CD14-positive monocyte (primary cell): Measurements from ENCODE around the gene SLC24A3. TPM values are rescaled to one million over a fixed set of nuclear protein-coding genes. Genes with fewer than 3 reads are reported as not detected.
"Not testable (repeated sequence)": the region's sequence is repeated elsewhere in the genome, so short reads cannot be mapped to it uniquely, and the experiment has no call there.

ENCODE experiments used
- DNase-seq, 3 donors: peaks; one replicate each; pipeline ENCODE4 v3.0.0-alpha.2; 2011 to 2022
- H2AFZ ChIP-seq: 2 replicates; pipeline ENCODE4 v1.6.0; 2012; ENCODE audit warnings: mild to moderate bottlenecking, low read depth, low read length, inconsistent platforms; ENCODE audit not compliant: insufficient read depth, poor library complexity, severe bottlenecking
- H3K27ac ChIP-seq, 2 donors: 1 replicate in 1 of 2; 2 replicates in 1 of 2; pipeline ENCODE4 v1.5.1; 2012 to 2013; ENCODE audit warnings: low read length in 2 of 2, control low read depth in 1 of 2, inconsistent platforms in 1 of 2, low read depth in 1 of 2, mild to moderate bottlenecking in 1 of 2
- H3K27me3 ChIP-seq, 2 donors: one replicate each; pipeline versions ENCODE4 v1.6.0 to v1.6.1; 2011 to 2013; ENCODE audit warnings: low read length in 2 of 2; ENCODE audit not compliant: control insufficient read depth in 2 of 2, insufficient read depth in 2 of 2
- H3K36me3 ChIP-seq, 2 donors: replicated peaks in 1 of 2; 1 replicate in 1 of 2; 2 replicates in 1 of 2; pipeline versions ENCODE4 v1.5.1 to v1.6.1; 2012 to 2013; ENCODE audit warnings: low read length in 2 of 2, control low read depth in 1 of 2, inconsistent platforms in 1 of 2, mild to moderate bottlenecking in 1 of 2; ENCODE audit not compliant: insufficient read depth in 2 of 2, control insufficient read depth in 1 of 2
- H3K4me1 ChIP-seq, 2 donors: 1 replicate in 1 of 2; 2 replicates in 1 of 2; pipeline versions ENCODE4 v1.5.1 to v1.6.1; 2012 to 2013; ENCODE audit warnings: low read length in 2 of 2, control low read depth in 1 of 2, inconsistent platforms in 1 of 2, mild to moderate bottlenecking in 1 of 2, moderate library complexity in 1 of 2; ENCODE audit not compliant: insufficient read depth in 2 of 2, control insufficient read depth in 1 of 2
- H3K4me2 ChIP-seq: replicated peaks from 2 replicates; pipeline ENCODE3; 2012; ENCODE audit warnings: low read length, moderate library complexity, mild to moderate bottlenecking; ENCODE audit not compliant: poor library complexity, severe bottlenecking; ENCODE audit errors: extremely low read depth
- H3K4me3 ChIP-seq, 3 experiments: fragments of 200-600 bp in 1 of 3; sonication (generic) in 1 of 3; replicated peaks in 1 of 3; 1 replicate in 2 of 3; 2 replicates in 1 of 3; pipeline ENCODE4 v1.5.1; 2011 to 2013; ENCODE audit warnings: low read length in 3 of 3, mild to moderate bottlenecking in 3 of 3, control low read depth in 2 of 3, low read depth in 2 of 3, inconsistent platforms in 1 of 3, moderate library complexity in 1 of 3
- H3K79me2 ChIP-seq: 2 replicates; pipeline ENCODE4 v1.6.0; 2012; ENCODE audit warnings: mild to moderate bottlenecking, control low read depth, inconsistent platforms, low read length, moderate library complexity; ENCODE audit not compliant: insufficient read depth
- H3K9ac ChIP-seq: 2 replicates; pipeline ENCODE4 v1.6.0; 2017; ENCODE audit warnings: low read length, mild to moderate bottlenecking; ENCODE audit not compliant: insufficient read depth, poor library complexity, severe bottlenecking
- H3K9me3 ChIP-seq, 2 donors: replicated peaks in 1 of 2; 1 replicate in 1 of 2; 2 replicates in 1 of 2; pipeline versions ENCODE4 v1.5.1 to v1.6.1; 2012 to 2013; ENCODE audit warnings: low read length in 2 of 2, control low read depth in 1 of 2; ENCODE audit not compliant: control insufficient read depth in 1 of 2, insufficient read depth in 1 of 2
- H4K20me1 ChIP-seq: 2 replicates; pipeline ENCODE4 v1.6.0; 2012; ENCODE audit warnings: mild to moderate bottlenecking, low read length, control low read depth, moderate library complexity; ENCODE audit not compliant: insufficient read depth
- H3K27ac Mint-ChIP-seq, 7 donors: one replicate each; pipeline ENCODE4 v1.8.0; 2020; ENCODE audit warnings: mild to moderate bottlenecking in 7 of 7, mixed read lengths in 7 of 7, moderate library complexity in 6 of 7, inconsistent platforms in 2 of 7
- H3K27me3 Mint-ChIP-seq, 3 donors: one replicate each; pipeline ENCODE4 v1.8.0; 2021 to 2022; ENCODE audit warnings: low read depth in 3 of 3, mild to moderate bottlenecking in 3 of 3, mixed read lengths in 3 of 3, moderate library complexity in 3 of 3, inconsistent platforms in 1 of 3
- H3K36me3 Mint-ChIP-seq, 2 donors: one replicate each; pipeline ENCODE4 v1.8.0; 2020; ENCODE audit warnings: mixed read lengths in 2 of 2, inconsistent platforms in 1 of 2, mild to moderate bottlenecking in 1 of 2
- H3K4me1 Mint-ChIP-seq: one replicate; pipeline ENCODE4 v1.8.0; 2020; ENCODE audit warnings: mild to moderate bottlenecking, mixed read lengths
- H3K4me3 Mint-ChIP-seq, 2 donors: one replicate each; pipeline ENCODE4 v1.8.0; 2020; ENCODE audit warnings: mild to moderate bottlenecking in 2 of 2, mixed read lengths in 2 of 2, moderate library complexity in 1 of 2
- H3K9me3 Mint-ChIP-seq, 7 donors: one replicate each; pipeline ENCODE4 v1.8.0; 2020 to 2022; ENCODE audit warnings: mixed read lengths in 7 of 7, mild to moderate bottlenecking in 6 of 7, moderate library complexity in 6 of 7, inconsistent platforms in 2 of 7
- CTCF ChIP-seq: fragments of 200-600 bp; IDR thresholded peaks from one replicate; pipeline ENCODE4 v1.8.0; 2022; ENCODE audit warnings: antibody characterized with exemption, mild to moderate bottlenecking
- WGBS: methylation state at CpG from one replicate; pipeline ENCODE4 v1.1.5; 2013; ENCODE audit warnings: missing lambda C conversion rate; ENCODE audit not compliant: insufficient coverage; 5-methylcytosine and 5-hydroxymethylcytosine counted together
- intact Hi-C, 2 donors: fragments of 100-400 bp; cut with micrococcal nuclease; formaldehyde crosslinking; loops; one replicate each; pipeline versions ENCODE4 v1.15.0 to v1.15.1; 2023
- polyA plus RNA-seq, 3 donors: library from polyadenylated mRNA; depleted of rRNA in 1 of 3; unstranded in 2 of 3; stranded (reverse) in 1 of 3; fragments of 300-500 nt in 2 of 3; fragments of >200 nt in 1 of 3; fragmentation: Illumina TruSeq in 2 of 3; gene quantifications; 1 replicate in 2 of 3; 2 replicates in 1 of 3; pipeline ENCODE4 v1.2.3, GENCODE V29; 2012 to 2021

SLC24A3 gene
- polyA plus RNA-seq, 3 donors, result 0.04 to 0.08 TPM; not detected in 1

- Mint-ChIP-seq H3K27ac (no peak overlapping the region), H3K27me3 (peaks cover 0 to 2% (median 2%) of the 10 kb centered on the region in 3 donors), H3K4me3 (no peak overlapping the region), H3K9me3 (peaks cover 0 to 5% (median 0%) of the 10 kb centered on the region in 7 donors), H3K36me3 (no peaks in the 10 kb centered on the region), H3K4me1 (no peaks in the 10 kb centered on the region)
- Histone ChIP-seq H3K79me2 (no peaks in the 10 kb centered on the region), H3K27me3 (no peaks in the 10 kb centered on the region), H3K4me2 (no peak overlapping the region), H4K20me1 (no peaks in the 10 kb centered on the region), H3K27ac (no peak overlapping the region), H3K9me3 (no peaks in the 10 kb centered on the region), H3K4me3 (no peak overlapping the region), H3K36me3 (no peaks in the 10 kb centered on the region), H3K4me1 (no peaks in the 10 kb centered on the region), H3K9ac (no peak overlapping the region), H2AFZ (no peak overlapping the region)
- intact Hi-C loops, result no loop called here
- no peak for DNase-seq
- no CpG with 5 or more reads among the region's 5 CpGs for WGBS
- TF ChIP-seq CTCF, result no peak
These were observed 419.0 kb downstream of the SLC24A3 start for GRCh38 chr20:19631410-19631809.

GRCh38 chr20:19633985-19634384 lies 421.5 kb downstream of the SLC24A3 start:
- H3K79me2 ChIP-seq, result no peaks in the 10 kb centered on the region
- no peak overlapping the region for H3K27ac ChIP-seq
- Mint-ChIP-seq H3K27ac (no peak overlapping the region), H3K9me3 (peaks cover 0 to 5% (median 0%) of the 10 kb centered on the region in 7 donors), H3K4me1 (no peaks in the 10 kb centered on the region), H3K27me3 (peaks cover 0 to 2% (median under 1%) of the 10 kb centered on the region in 3 donors), H3K4me3 (no peak overlapping the region), H3K36me3 (no peaks in the 10 kb centered on the region)
- H3K4me1 ChIP-seq, result no peaks in the 10 kb centered on the region
- intact Hi-C loops, result no loop called here
- no peak for TF ChIP-seq CTCF
- no CpG with 5 or more reads among the region's 3 CpGs for WGBS
- no peak overlapping the region for H3K4me2 ChIP-seq
- H4K20me1 ChIP-seq, result no peaks in the 10 kb centered on the region
- H3K9me3 ChIP-seq, result no peaks in the 10 kb centered on the region
- DNase-seq, result no peak
- H3K36me3 ChIP-seq, result no peaks in the 10 kb centered on the region
- no peak overlapping the region for H2AFZ ChIP-seq
- H3K9ac ChIP-seq, result no peak overlapping the region
- H3K27me3 ChIP-seq, result no peaks in the 10 kb centered on the region
- no peak overlapping the region for H3K4me3 ChIP-seq

GRCh38 chr20:19639471-19640045 lies 427.1 kb downstream of the SLC24A3 start:
- H3K9ac ChIP-seq, H3K27me3 ChIP-seq, intact Hi-C loops, DNase-seq, H3K4me3 Mint-ChIP-seq, H3K4me2 ChIP-seq, H3K4me3 ChIP-seq, H3K27ac Mint-ChIP-seq, H3K79me2 ChIP-seq, H2AFZ ChIP-seq, H3K27me3 Mint-ChIP-seq, H3K9me3 ChIP-seq, H3K36me3 ChIP-seq, H3K4me1 Mint-ChIP-seq, H3K4me1 ChIP-seq, H3K36me3 Mint-ChIP-seq, H3K9me3 Mint-ChIP-seq, H3K27ac ChIP-seq, H4K20me1 ChIP-seq: not testable (repeated sequence)
- WGBS, result 98% methylated on average over 26 of the region's 32 CpGs
